GM23248 (cell line): ENCODE results near the gene CHAF1A.

Experiments
- EZH2 ChIP-seq: fragments of 200-600 bp; sonication (generic); IDR thresholded peaks from 2 replicates; pipeline ENCODE4 v1.6.1; 2018; ENCODE audit warnings: antibody characterized with exemption, mild to moderate bottlenecking; ENCODE audit not compliant: insufficient read depth, poor library complexity, severe bottlenecking
- EZH2phosphoT487 ChIP-seq: fragments of 200-600 bp; sonication (generic); IDR thresholded peaks from 2 replicates; pipeline ENCODE4 v1.6.1; 2018; ENCODE audit warnings: antibody characterized with exemption, moderate library complexity, mild to moderate bottlenecking, low read depth; ENCODE audit not compliant: insufficient read depth

GRCh38 chr19:4437103-4437502 is 34.7 kb downstream of the CHAF1A start:
- TF ChIP-seq EZH2phosphoT487 (no peak), EZH2 (no peak)
